ENCODE data around the gene PRPF18.
A peak's percentile ranks its signal among the peaks of the same experiment; 100 is the strongest.

PRPF18 gene

DNA sequence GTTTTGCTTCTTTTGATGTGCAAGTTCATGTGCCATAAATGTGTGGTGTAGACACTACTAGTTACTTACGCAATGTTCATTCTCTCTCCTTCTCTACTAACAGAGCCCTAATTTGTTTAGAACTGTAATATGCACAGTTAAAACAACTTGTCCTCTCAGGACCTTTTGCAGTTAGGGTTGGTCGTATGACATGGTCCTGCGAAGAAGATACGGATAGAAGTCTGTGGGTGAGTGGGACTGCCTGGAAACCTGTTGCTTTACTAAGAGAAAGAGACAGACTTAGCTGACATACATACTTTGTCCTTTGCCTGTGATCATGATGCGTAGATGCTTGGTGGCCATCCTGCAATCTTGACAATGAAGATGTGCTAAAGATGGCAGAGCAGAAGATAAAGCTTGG is 51.1 kb downstream of the PRPF18 start:
- no peak for DNase-seq (ENCODE audit: low spot score)

DNA sequence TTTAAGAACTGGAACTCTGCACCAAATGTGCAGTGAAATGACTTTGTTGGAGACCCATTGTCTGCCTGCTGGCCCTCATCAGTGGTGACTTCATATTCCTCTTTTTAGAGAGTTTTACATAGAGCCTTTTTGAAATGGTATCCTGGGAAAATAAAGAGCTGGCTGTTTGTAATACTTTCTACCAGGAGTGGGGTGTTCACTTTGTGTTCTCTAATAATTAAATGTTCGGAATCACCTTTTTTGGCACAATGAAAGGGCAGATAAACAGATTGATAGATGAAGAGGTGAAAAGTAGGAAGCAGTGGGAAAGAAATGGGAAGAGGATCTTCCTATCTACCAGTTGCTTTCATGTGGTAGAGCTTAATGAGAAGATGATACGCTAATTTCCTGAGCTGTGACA is 55.5 kb downstream of the PRPF18 start:
- no peak for DNase-seq (ENCODE audit: low spot score)

DNA sequence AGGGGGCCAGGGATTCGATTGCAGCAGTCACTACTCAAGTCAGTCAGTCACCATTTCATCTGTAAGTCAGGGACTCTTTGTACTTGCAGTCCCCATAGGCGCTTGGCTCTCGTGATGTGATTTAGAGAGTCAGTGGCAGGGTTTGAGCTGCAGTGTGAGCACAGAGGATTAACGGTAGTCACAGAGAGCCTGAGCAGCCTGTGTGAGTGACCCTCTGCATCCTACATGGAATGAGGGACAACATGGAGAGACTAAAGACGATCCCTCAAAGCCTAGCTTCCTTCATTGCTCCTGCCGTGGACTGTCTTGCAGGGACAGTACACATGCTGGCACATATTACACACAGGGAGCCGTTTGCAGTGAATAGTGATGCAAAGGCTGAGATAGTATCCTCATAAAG is 56.3 kb downstream of the PRPF18 start:
- no peak for DNase-seq (ENCODE audit: low spot score)

DNA sequence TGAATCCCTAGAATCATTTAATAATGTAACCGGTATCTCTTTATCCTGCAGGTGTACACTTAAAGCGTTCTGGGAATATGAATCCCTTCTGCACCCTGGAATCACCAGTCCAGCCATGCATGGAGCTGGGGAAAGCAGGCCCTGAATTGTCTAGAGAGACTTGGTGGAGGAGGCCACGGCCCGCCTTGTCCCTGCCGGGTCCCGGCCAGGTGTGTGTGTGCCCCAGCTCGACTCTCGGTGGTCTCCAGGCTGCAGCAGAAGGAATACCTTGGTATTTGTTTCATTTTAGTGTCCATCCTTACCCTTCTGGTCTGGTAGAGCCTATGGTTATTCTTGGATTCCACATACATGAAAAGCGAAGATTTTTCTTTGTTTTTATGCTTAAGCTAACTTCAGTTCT is 58.1 kb downstream of the PRPF18 start:
- no peak for DNase-seq (ENCODE audit: low spot score)

DNA sequence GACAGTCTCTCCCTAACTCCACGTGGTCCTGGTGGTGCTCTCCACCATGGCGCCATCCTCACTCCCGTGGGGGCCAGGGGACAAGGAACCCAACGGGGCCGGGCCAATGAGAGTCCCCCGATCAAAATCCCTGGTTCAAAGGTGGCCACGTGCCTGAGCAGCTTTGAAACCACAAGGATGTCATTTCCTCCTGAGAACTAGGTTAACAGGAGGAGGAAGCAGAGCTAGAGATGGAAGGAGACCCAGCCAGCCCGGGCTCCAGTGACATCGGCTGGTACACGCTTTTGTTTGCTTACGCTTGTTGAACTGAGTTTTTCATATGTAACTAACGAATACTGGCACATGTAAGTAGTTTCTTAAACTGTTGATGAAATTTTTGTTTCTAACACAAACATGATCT is 61.7 kb downstream of the PRPF18 start:
- no peak for DNase-seq (ENCODE audit: low spot score)

DNA sequence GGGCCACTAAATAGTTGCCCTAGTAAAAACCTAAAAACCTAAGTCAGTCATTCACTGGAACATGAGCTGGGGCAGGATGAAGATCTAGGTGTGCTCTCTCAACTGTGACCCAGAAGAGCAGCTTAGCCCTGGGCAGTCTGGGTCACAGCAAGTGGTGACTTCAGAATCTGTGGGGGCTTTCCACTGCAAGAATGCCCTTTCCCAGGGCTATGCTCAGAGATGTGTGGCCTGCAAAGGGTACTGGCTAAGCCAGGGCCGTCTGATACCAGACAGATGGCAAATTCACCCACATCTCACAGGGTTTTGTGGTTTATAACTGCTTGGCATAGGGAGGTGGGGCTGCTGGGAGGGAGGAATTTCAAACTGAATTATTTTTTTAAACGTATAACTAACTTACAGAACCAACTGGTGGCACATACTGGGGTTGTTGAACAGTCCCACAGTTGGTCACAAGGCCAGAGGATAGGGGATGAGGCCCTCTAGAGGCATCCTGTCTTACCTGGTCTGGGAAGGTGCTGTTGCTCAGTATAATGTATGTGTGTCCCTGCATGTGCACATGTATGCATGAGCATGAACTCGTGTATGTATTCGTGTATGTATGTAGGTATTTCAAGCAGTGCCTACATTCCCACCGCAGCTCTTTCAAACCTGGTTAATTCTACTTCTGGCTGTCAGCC is 63.2 kb downstream of the PRPF18 start:
- DNase-seq (ENCODE audit: low spot score): no peak

DNA sequence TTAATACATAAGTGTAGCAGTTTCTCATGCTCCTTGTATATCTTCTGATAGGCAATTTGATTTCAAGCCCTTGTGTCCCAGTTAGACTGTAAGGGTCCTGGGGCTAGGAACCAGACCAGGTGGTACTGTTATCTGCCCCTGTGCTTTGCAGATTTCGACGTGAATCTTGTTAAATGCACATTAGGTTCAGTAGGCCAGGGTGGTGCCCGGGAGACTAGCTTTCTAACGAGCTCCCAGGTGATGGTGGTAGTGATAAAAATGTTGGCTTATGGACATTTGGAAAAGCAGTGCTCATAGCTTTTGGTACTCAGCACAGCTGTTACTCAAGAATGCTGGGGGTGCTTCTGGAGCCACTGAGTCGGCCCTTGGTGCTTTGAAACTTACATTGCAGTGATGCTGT is 64.2 kb downstream of the PRPF18 start:
- DNase-seq (ENCODE audit: low spot score): no peak

DNA sequence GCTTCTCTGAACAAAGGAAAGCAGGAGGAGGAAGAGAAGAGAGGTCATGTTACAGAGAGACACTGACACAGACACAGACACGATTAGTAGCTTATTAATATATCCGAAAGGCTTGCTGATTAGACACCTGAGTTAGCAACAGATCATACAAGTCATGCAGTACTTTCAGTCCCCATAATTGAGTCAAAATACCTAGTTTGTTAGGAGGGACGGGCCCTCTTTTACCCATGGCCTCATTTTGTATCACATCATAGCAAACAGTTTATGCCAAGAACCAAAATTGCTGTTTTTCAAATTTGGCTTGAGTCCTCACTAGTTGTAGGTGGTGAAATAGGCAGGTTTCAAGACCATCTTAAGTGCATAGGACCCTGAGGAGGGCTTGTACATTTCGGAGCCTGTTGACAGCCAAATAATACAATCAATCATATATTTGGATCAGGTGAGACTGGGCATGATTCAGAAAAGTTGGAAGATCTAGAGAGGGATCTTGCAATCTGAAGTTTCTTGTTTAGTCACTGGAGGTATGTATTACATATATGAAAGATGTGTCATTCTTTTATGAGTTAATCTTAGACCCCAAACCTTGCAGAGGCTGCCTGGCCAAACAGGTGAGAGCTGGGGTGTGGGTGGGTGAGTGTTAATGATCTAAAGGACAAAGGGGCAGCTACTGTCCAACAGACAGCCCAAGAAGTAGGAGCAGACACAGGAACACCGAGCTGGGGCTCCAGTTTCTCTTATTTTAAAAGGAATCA is 65.4 kb downstream of the PRPF18 start:
- no peak for DNase-seq (ENCODE audit: low spot score)

DNA sequence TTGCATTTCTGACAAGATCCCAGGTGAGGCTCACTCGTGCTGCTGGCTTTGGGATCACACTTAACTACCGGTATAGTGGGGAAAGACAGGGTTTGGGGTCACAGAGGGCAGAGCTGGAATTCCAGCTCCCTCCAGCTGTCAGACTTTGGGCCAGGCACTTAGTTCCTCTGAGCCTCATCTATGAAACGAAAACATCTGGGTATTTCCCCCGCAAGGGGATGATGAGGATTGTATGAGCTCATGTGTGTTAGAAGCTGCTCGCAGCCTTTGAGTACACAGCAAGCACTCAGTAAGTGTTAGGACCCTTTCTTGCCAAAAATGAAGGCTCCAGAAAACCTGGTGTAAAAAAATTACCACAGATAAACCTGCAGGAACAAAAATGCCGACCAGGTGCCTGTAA is 66.1 kb downstream of the PRPF18 start:
- no peak for DNase-seq (ENCODE audit: low spot score)

DNA sequence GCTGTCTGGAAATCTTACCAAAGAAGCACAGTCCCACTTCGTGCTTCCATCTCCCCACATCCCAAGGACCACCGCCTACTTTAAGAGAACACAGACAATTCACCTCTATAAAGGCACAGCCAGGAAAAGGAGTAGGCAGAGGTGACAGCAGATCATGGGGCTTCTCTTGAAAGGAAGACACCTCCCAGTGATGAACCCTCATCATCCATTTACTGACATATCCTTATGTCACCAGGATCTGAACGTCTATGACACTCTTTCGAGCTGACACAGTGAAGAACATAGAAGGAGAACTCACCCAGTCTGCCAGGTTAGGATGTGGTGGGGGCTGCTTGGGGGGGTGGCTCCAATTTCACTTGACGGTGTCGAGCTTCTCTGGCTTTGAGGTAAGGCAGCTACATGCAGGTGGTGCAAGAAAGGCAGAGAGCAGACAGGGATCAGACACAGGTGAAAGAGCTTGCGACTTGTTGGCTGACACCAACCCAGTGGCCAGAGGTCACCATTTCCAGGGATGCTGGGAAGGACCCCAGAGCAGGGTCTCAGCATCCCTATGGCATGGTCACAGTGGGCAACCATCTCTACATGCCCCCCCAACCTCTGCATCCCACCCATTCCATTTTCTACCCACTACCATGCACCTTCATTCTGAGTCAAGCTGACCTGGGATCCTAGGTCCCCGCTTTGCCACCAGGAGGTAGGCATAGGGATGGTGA is 67.5 kb downstream of the PRPF18 start:
- DNase-seq (ENCODE audit: low spot score): no peak

DNA sequence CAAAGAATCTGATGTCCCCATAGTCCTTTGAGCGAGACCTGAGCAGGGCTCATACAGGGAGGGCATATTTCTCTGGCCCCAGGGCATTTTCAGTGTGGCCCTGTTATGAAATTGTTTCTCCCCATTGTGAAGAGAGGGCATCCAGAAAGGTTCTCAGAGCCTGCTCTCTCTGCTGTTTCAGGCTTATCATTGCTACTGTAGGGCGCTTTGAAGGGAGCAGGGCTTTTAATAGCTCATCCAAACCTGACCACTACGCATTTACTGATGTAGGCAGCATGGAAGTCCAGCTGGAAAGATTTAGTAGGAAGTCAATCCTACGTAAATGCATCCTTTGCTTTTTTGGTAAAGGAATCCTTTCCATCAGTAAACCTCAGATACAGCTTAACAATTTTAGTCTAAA is 68.1 kb downstream of the PRPF18 start:
- no peak for DNase-seq (ENCODE audit: low spot score)

DNA sequence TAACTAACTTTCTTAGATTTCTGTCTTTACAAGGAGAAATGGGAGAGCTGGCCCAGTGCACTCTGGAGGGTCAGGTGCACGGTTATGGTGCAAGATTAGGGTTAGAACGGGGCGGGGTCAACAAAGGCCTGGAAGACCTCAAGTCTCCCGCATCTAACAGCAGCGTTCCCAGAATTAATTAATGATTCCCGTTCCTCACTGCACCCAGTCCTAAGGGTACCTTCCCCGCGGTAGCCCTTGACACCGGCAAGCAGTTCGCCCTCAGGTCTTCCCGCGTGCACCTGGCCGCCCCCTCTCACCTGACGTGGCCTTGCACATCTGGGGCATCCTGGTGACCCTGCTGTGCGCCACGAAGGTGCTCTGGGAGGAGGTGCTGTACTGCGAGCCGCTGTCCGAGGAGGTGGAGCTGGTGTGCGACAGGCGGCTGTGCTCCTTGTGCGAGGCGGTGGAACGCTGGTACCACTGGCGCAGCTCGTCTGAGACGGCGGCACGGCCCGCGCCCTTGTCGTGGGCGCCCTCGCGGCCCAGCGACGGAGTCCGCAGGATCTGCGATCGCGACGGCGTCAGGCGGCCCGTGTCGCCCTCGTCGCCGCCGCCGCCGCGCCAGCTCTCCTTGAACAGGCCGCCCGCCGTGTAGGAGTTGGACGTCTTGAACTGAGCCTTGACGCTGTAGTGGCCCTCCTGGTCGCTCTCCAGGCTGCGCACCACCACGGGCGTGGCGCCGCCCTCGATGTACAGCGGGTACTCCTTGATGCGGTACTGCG is 69.8 kb downstream of the PRPF18 start:
- DNase-seq (ENCODE audit: low spot score): no peak

DNA sequence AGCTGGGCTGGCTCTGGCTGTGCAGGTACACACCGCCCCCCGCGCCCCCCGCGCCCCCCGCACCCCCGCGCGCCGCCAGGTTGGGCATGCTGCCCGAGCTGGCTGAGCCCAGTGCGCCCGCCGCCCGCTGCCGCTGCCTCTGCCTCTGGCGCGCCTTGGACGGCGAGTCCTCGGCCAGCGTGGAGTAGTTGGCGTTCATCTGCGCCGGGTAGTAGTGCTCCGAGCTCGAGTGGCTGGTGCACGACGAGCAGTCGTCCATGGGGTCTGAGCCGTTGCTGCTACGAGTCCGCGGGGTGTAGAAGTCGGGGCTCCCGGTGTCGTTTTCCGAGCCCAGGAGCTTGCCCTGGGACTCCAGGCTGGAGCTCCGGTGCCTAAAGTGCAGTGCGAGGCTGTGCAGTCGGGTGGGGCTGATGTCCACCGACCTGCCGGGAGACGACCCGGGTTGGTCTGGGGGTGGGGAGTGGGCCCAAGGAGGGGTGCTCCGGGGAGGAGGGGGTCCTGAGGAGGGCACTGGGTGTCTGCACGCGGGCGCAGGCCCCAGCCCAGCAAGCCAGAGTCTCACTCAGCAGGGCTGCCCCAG is 70.4 kb downstream of the PRPF18 start:
- no peak for DNase-seq (ENCODE audit: low spot score)

DNA sequence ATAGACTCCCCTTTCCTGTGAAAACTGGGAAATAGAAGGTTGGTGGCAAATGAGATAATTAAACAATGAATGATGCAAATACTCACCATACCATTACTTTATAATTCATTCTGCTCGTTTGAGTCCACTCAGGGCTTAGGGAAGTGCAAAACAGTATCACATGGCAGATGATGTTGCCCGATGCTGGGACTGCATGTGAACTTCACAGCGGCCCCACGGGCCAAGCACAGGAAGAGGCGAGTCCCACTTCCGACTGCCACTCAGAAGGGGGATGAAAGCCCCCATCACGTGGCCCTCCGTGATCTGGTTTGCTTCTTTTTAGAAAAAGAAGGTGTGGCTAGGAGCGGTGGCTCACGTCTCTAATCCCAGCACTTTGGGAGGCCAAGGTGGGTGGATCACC is 71.5 kb downstream of the PRPF18 start:
- no peak for DNase-seq (ENCODE audit: low spot score)

DNA sequence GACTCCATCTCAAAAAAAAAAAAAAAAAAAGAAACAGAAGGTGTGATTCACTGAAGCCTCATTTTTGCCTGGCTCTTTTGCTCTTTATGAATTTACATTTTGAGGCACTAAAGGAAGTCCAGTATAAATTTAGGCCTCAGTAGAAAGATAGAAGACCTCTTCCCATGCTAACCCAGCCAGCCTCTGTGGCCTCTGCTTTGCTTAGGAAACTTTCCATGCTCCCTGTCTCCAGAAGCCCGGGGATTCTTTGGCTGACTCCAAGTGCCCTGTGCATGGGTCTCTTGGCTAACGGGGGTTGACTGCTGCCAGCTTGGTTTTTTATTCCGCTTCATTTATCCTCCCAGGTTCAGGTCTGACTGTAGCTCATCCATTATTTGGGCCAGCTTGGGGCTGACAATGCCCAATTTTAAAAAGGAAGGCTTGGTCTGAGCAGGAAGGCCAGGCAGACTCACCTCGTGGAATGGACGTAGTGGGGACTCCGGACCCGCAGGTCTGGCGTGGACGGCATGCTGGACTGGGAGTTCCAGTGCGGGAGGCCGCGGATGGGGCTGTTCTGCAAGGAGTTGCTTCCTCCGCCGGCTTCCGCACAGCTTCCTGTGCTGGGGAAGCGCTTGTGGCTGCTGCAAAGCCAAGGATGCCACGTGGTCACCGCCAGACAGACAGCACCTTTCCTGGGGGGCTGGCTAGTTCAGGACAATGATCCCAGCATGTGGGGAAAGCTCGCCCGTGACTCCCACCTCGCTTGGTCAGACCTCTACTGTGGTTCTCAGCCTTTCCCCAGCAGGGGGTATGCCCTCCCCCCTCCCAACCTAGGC is 72.3 kb downstream of the PRPF18 start:
- DNase-seq (ENCODE audit: low spot score): peak; percentile 23

DNA sequence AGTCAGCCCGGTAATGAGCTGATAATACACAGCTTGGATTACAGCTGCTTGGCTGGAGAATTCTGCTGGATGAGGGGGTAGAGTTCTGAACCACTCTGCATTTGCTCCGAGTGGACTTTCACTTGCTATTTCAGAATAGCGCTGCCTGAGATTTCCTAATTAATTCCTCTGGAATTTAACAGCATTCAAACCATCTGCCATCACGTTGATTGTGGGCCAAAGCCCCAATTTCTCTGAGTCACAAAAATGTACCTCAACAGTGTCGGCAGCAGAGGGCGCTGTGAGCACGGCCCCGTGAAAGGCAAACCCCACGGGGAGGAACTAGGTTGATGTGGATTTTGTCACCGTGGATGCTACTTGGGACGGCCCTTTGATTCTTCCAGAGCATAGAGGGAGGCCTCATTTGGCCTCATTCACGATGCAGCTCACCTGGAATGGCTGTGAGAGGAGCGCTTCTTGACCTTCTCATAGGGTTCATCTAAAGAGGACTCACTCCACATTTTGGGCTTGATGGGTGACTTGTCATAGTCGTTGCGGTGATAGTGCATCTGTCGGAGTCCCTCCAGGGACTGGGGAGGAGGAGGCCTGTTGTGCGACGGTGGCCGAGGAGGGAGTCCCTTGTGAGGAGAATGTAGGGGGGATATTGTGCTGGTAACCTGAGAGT is 73.3 kb downstream of the PRPF18 start:
- DNase-seq (ENCODE audit: low spot score): peak; percentile 89

DNA sequence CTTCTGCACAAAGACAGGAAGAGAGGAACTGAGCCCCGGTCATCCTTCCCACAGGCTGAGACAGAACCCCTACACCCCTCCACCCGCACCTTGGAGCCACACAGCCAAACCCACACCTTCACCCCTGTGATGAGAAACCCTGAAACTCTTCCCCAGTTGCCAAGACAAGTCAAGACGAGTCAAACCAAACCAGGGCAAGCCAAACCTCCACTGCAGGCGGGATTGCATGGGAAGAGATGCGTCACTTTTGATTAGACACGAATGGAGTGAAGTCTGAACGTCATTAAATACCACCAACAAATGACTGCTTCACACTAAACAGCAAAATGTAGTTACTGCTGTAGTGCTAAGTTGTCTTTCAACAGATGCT is 73.8 kb downstream of the PRPF18 start:
- peak; percentile 42 for DNase-seq (ENCODE audit: low spot score)

DNA sequence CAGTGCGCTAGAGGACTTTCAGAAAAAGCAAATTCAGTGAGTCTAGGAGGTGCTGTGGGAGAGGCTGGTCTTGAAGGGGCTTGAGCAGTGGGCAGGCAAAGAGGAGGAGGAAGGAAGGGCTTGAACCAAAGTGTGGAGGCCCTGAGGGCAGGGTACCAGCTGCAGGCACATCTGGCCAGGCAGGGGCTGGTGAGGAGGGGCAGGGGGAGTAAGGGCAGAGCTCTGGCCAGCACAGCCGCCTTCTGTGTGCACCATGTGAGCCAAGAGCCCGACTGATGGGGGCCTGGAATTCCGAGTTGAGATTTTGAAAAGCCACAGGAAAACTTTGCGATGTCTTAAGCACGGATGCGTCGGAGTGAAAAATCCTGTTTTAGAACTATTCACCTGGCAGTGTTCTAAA is 74.5 kb downstream of the PRPF18 start:
- DNase-seq (ENCODE audit: low spot score): no peak

DNA sequence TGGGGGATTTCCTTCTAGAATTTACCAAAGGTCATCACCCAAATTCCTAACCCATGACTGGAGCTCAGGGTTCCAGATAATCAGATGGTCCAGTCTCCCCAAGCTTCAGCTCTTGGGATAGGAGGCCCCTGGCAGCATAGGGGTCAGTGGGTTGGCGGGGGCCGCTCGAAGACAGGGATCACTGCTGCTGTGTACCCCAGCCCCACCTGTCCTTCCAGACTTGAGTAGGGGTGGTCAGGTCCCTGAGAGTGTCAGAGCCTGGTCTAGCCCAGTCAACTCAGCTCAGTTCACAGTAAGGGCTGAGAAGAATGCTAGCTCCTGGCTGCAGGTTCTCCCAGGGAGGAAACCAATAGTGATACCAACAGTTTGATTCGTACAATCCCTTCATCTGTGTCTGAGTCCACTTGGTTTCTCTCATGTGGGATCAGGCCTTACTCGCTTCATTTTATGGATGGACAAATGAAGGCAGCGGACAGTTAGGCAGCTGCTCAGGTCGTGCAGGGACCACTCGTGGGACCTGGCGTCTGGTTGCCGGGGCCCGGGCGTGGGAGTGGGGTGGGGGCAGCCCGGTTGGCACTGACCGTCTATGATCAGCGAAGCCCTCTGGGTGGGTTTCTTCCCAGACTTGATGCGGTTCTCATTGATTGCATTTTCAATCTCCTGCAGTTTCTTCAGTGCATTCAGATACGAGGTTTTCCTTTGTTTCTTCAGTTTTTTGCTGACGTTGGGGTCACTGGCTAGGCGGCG is 78.9 kb downstream of the PRPF18 start:
- no peak for DNase-seq (ENCODE audit: low spot score)

DNA sequence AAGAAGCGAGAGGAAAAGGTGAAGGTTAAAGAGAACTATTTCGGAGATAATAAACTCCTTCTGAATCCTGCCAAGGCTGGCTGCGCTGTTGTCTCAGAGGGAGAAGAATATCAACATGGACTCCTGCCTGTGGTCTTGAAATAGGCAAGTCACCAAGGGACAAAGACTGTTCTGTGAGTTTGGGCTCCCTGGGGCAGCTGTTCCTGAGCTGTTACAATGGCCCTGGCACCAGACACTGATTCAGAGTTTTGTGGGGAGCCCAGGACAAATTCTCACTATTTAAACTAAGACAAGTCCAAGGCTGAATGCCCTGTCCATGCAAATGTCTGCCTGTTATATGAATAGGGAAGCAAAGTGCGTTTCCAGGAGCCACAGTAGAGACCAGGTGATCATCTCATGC is 81.4 kb downstream of the PRPF18 start:
- DNase-seq (ENCODE audit: low spot score): no peak

Data from AG08396 (cell line).